B cell (primary cell): ENCODE results near the gene MTSS2. TPM values are rescaled to one million over a fixed set of nuclear protein-coding genes. Genes with fewer than 3 reads are reported as not detected.

Experiments used
- ATAC-seq: fragments of 200-7000 bp; cut with Tn5 transposase; one replicate; pipeline ENCODE4 v1.10.0; 2021; ENCODE audit warnings: low read depth, mild to moderate bottlenecking, moderate number of reproducible peaks, moderate library complexity
- CTCF ChIA-PET: fragments of 350-600 bp; sonication (Branson Sonifier 250); formaldehyde crosslinking; loops from one replicate; lab custom pipeline; 2021; ENCODE audit warnings: antibody characterized with exemption, inconsistent platforms; lab: Charles Lee
- POLR2A ChIA-PET: fragments of 350-600 bp; sonication (Branson Sonifier 250); formaldehyde crosslinking; loops from one replicate; lab custom pipeline; 2021; ENCODE audit warnings: antibody characterized with exemption; lab: Charles Lee
- DNase-seq: peaks from one replicate; pipeline ENCODE4 v3.0.0; 2013
- H2AFZ ChIP-seq: 2 replicates; pipeline ENCODE4 v1.6.1; 2012; ENCODE audit warnings: mild to moderate bottlenecking, low read depth, low read length; ENCODE audit not compliant: insufficient read depth, poor library complexity, severe bottlenecking
- H3K27ac ChIP-seq, 2 donors: 1 replicate in 1 of 2; 2 replicates in 1 of 2; pipeline ENCODE4 v1.5.1; 2012 to 2013; ENCODE audit warnings: low read length in 2 of 2, mild to moderate bottlenecking in 2 of 2, moderate library complexity in 1 of 2
- H3K27me3 ChIP-seq, 4 experiments: fragments of 200-600 bp in 1 of 4; sonication (generic) in 1 of 4; replicated peaks in 1 of 4; 1 replicate in 2 of 4; 2 replicates in 2 of 4; pipeline versions ENCODE4 v1.6.1 to v1.7.0; 2013 to 2016; ENCODE audit warnings: low read length in 3 of 4, mild to moderate bottlenecking in 2 of 4, mixed read lengths in 1 of 4, moderate library complexity in 1 of 4; ENCODE audit not compliant: insufficient read depth in 4 of 4, control insufficient read depth in 3 of 4; ENCODE audit errors: control extremely low read depth in 1 of 4
- H3K36me3 ChIP-seq, 2 experiments: replicated peaks in 1 of 2; 1 replicate in 1 of 2; 2 replicates in 1 of 2; pipeline versions ENCODE4 v1.6.1 to v1.7.1; 2013; ENCODE audit warnings: low read length in 1 of 2; ENCODE audit not compliant: insufficient read depth in 2 of 2, control insufficient read depth in 1 of 2; ENCODE audit errors: control extremely low read depth in 1 of 2, extremely low read depth in 1 of 2
- H3K4me1 ChIP-seq, 2 donors: fragments of 200-600 bp in 1 of 2; sonication (generic) in 1 of 2; 1 replicate in 1 of 2; 2 replicates in 1 of 2; pipeline versions ENCODE4 v1.5.1 to v1.6.1; 2013 to 2017; ENCODE audit warnings: low read length in 2 of 2; ENCODE audit not compliant: control insufficient read depth in 2 of 2, insufficient read depth in 2 of 2
- H3K4me2 ChIP-seq: replicated peaks from 2 replicates; pipeline ENCODE3; 2012; ENCODE audit warnings: mild to moderate bottlenecking, low read depth, low read length; ENCODE audit not compliant: poor library complexity, severe bottlenecking
- H3K4me3 ChIP-seq, 5 experiments: fragments of 200-600 bp in 1 of 5; sonication (generic) in 1 of 5; 1 replicate in 3 of 5; 2 replicates in 2 of 5; pipeline versions ENCODE4 v1.5.1 to v1.7.0; 2011 to 2016; ENCODE audit warnings: low read length in 4 of 5, mild to moderate bottlenecking in 4 of 5, low read depth in 2 of 5, control low read depth in 1 of 5, moderate library complexity in 1 of 5; ENCODE audit not compliant: insufficient read depth in 1 of 5; ENCODE audit errors: control extremely low read depth in 1 of 5, extremely low read depth in 1 of 5
- H3K79me2 ChIP-seq: fragments of 200-600 bp; sonication (generic); one replicate; pipeline ENCODE4 v1.6.0; 2016; ENCODE audit warnings: low read length; ENCODE audit not compliant: control insufficient read depth, insufficient read depth
- H3K9ac ChIP-seq: fragments of 200-600 bp; sonication (generic); 2 replicates; pipeline ENCODE4 v1.6.1; 2017; ENCODE audit warnings: mild to moderate bottlenecking, low read length, moderate library complexity
- H3K9me3 ChIP-seq, 3 donors: one replicate each; pipeline versions ENCODE4 v1.6.1 to v1.7.1; 2013; ENCODE audit warnings: low read length in 2 of 3; ENCODE audit not compliant: control insufficient read depth in 2 of 3, insufficient read depth in 1 of 3; ENCODE audit errors: control extremely low read depth in 1 of 3
- H4K20me1 ChIP-seq: 2 replicates; pipeline ENCODE4 v1.6.0; 2012; ENCODE audit warnings: mild to moderate bottlenecking, low read length; ENCODE audit not compliant: insufficient read depth, control insufficient read depth, poor library complexity, severe bottlenecking
- H3K27ac Mint-ChIP-seq: one replicate; pipeline ENCODE4 v1.8.0; 2021; ENCODE audit warnings: mixed read lengths
- H3K27me3 Mint-ChIP-seq: one replicate; pipeline ENCODE4 v1.8.0; 2021; ENCODE audit warnings: mixed read lengths
- H3K4me1 Mint-ChIP-seq: one replicate; pipeline ENCODE4 v1.8.0; 2021; ENCODE audit warnings: mixed read lengths
- H3K4me3 Mint-ChIP-seq: one replicate; pipeline ENCODE4 v1.8.0; 2021; ENCODE audit warnings: mixed read lengths
- H3K9me3 Mint-ChIP-seq: one replicate; pipeline ENCODE4 v1.8.0; 2022; ENCODE audit warnings: mixed read lengths; ENCODE audit not compliant: insufficient read depth
- CTCF ChIP-seq: fragments of 200-600 bp; IDR thresholded peaks from one replicate; pipeline ENCODE4 v1.8.0; 2022; ENCODE audit warnings: antibody characterized with exemption, mild to moderate bottlenecking
- EZH2 ChIP-seq: IDR thresholded peaks from 2 replicates; pipeline ENCODE4 v1.6.1; 2012; ENCODE audit warnings: borderline replicate concordance, low read depth, mild to moderate bottlenecking, moderate library complexity, low read length; ENCODE audit not compliant: insufficient read depth, poor library complexity, severe bottlenecking
- WGBS: methylation state at CpG from one replicate; pipeline ENCODE4 v1.1.5; 2013; ENCODE audit warnings: missing lambda C conversion rate; ENCODE audit not compliant: insufficient coverage; 5-methylcytosine and 5-hydroxymethylcytosine counted together
- intact Hi-C: fragments of 100-400 bp; cut with micrococcal nuclease; formaldehyde crosslinking; loops from one replicate; pipeline ENCODE4 v1.10.0; 2022
- polyA plus RNA-seq: library from polyadenylated mRNA; depleted of rRNA; stranded (reverse); fragments of >200 nt; gene quantifications from 2 replicates; pipeline ENCODE4 v1.2.3, GENCODE V29; 2012
- total RNA-seq, 2 donors: library from RNA; stranded (reverse); fragments of 120-200 nt in 1 of 2; gene quantifications; 1 replicate in 1 of 2; 2 replicates in 1 of 2; pipeline versions ENCODE4 v1.2.3 to v1.2.4, GENCODE V29; 2013 to 2022

Gene MTSS2
- total and polyA plus RNA-seq, 2 donors (not counting 1 experiment from before 2014, with no cell fraction given): 1.6 to 2.6 TPM

- ATAC-seq: no peak
- intact Hi-C loops: no loop called here
Measured at GRCh38 chr16:70704586-70704985, 18.7 kb upstream of the MTSS2 start.

GRCh38 chr16:70703835-70704381 lies 18.1 kb upstream of the MTSS2 start:
- TF ChIP-seq CTCF: no peak
- TF ChIP-seq EZH2: no peak
- H3K4me1 Mint-ChIP-seq: no peaks in the 10 kb centered on the region
- H3K4me3 Mint-ChIP-seq: no peak overlapping the region
- ATAC-seq (no peak), DNase-seq (no peak)
- intact Hi-C loops: no loop called here
- H3K27me3 ChIP-seq: no peaks in the 10 kb centered on the region
- H2AFZ ChIP-seq: no peak overlapping the region
- 98% methylated on average over 5 of the region's 6 CpGs for WGBS
- peaks cover 8% of the 10 kb centered on the region for H4K20me1 ChIP-seq
- H3K27me3 Mint-ChIP-seq: no peaks in the 10 kb centered on the region
- H3K27ac Mint-ChIP-seq: no peak overlapping the region
- ChIA-PET CTCF (no interaction called here), POLR2A (no interaction called here)
- H3K9me3 ChIP-seq: no peaks in the 10 kb centered on the region
- H3K27ac ChIP-seq: no peak overlapping the region
- peaks cover 0 to 8% of the 10 kb centered on the region in 2 experiments for H3K36me3 ChIP-seq
- no peak overlapping the region for H3K9ac ChIP-seq
- H3K4me3 ChIP-seq: no peak overlapping the region
- H3K9me3 Mint-ChIP-seq: no peaks in the 10 kb centered on the region
- no peaks in the 10 kb centered on the region for H3K79me2 ChIP-seq
- no peaks in the 10 kb centered on the region for H3K4me1 ChIP-seq
- no peak overlapping the region for H3K4me2 ChIP-seq

More at GRCh38 chr16:70704586-70704985, 18.7 kb upstream of the MTSS2 start:
- Histone ChIP-seq H3K9me3 (no peaks in the 10 kb centered on the region), H4K20me1 (peaks cover 8% of the 10 kb centered on the region), H3K27ac (no peak overlapping the region), H3K79me2 (no peaks in the 10 kb centered on the region), H3K27me3 (no peaks in the 10 kb centered on the region), H3K4me1 (no peaks in the 10 kb centered on the region), H3K4me3 (no peak overlapping the region), H2AFZ (no peak overlapping the region), H3K4me2 (no peak overlapping the region), H3K36me3 (peaks cover 0 to 7% of the 10 kb centered on the region in 2 experiments), H3K9ac (no peak overlapping the region)
- WGBS: 97% methylated on average over 11 of the region's 11 CpGs
- ChIA-PET POLR2A (no interaction called here), CTCF (no interaction called here)
- Mint-ChIP-seq H3K4me1 (no peaks in the 10 kb centered on the region), H3K27ac (no peak overlapping the region), H3K4me3 (no peak overlapping the region), H3K9me3 (no peaks in the 10 kb centered on the region), H3K27me3 (no peaks in the 10 kb centered on the region)
- no peak for DNase-seq
- TF ChIP-seq EZH2 (no peak), CTCF (no peak)
